Osteoblast (primary cell): ENCODE results near the gene TMEM30B. TPM values are rescaled to one million over a fixed set of nuclear protein-coding genes. Genes with fewer than 3 reads are reported as not detected.
"Not testable (repeated sequence)": the region's sequence is repeated elsewhere in the genome, so short reads cannot be mapped to it uniquely, and the experiment has no call there.

Experiments used
- DNase-seq: peaks from one replicate; pipeline ENCODE4 v3.0.0; 2011; ENCODE audit warnings: low spot score, mixed read lengths; ENCODE audit not compliant: insufficient read length; ENCODE audit errors: missing footprints
- H2AFZ ChIP-seq: 2 replicates; pipeline ENCODE4 v1.6.0; 2011; ENCODE audit warnings: mild to moderate bottlenecking, low read length
- H3K27ac ChIP-seq: 2 replicates; pipeline ENCODE4 v1.5.1; 2011; ENCODE audit warnings: mild to moderate bottlenecking, low read depth, low read length, moderate library complexity
- H3K27me3 ChIP-seq: 2 replicates; pipeline ENCODE4 v1.6.0; 2012; ENCODE audit warnings: mild to moderate bottlenecking, control low read depth, inconsistent platforms, low read length, moderate library complexity; ENCODE audit not compliant: insufficient read depth
- H3K36me3 ChIP-seq: 2 replicates; pipeline ENCODE4 v1.5.1; 2011; ENCODE audit warnings: mild to moderate bottlenecking, low read length, control low read depth, moderate library complexity; ENCODE audit not compliant: insufficient read depth
- H3K4me1 ChIP-seq: 2 replicates; pipeline ENCODE4 v1.5.1; 2011; ENCODE audit warnings: mild to moderate bottlenecking, low read length, control low read depth, moderate library complexity; ENCODE audit not compliant: insufficient read depth
- H3K4me2 ChIP-seq: 2 replicates; pipeline ENCODE4 v1.6.0; 2011; ENCODE audit warnings: mild to moderate bottlenecking, low read length; ENCODE audit not compliant: insufficient read depth
- H3K4me3 ChIP-seq: fragments of 200-600 bp; sonication (generic); 3 replicates; pipeline ENCODE4 v1.5.1; 2012; ENCODE audit warnings: mild to moderate bottlenecking, low read length, inconsistent platforms; ENCODE audit not compliant: insufficient read depth
- H3K79me2 ChIP-seq: 2 replicates; pipeline ENCODE4 v1.6.0; 2012; ENCODE audit warnings: mild to moderate bottlenecking, low read length, control low read depth, inconsistent platforms; ENCODE audit not compliant: insufficient read depth
- H3K9me3 ChIP-seq: 2 replicates; pipeline ENCODE4 v1.5.1; 2011; ENCODE audit warnings: low read depth, low read length, control low read depth
- H4K20me1 ChIP-seq: 2 replicates; pipeline ENCODE4 v1.6.0; 2012; ENCODE audit warnings: mild to moderate bottlenecking, low read length, control low read depth; ENCODE audit not compliant: insufficient read depth
- CTCF ChIP-seq: IDR thresholded peaks from 2 replicates; pipeline ENCODE4 v1.5.1; 2011; ENCODE audit warnings: mild to moderate bottlenecking, low read depth, low read length, moderate library complexity; ENCODE audit errors: extremely low read depth
- total RNA-seq: library from RNA; depleted of rRNA; stranded (reverse); fragments of >200 nt; gene quantifications from 2 replicates; pipeline ENCODE4 v1.2.3, GENCODE V29; 2012

Gene TMEM30B
- total RNA-seq, 1 donor = 1.1 TPM

DNA sequence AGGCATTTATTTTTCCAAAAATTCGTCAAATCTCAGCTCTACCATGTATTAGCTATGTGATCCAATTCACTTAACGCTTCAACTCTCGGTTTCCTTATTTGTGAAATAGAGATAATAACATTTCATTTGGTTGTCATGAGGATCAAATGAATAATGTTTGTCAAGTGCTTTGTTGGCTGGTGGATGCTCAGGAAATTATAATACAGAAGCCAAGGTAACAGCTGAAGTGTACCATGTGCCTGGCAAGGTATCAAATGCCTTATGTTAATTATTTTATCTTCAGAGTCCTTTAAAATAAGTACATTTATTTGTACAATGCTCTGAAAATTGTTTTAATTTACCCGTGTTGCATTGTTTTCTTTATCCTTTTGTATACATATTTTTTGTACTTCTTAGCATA lies 34.2 kb upstream of the TMEM30B start:
- Histone ChIP-seq H3K4me3 (no peak overlapping the region), H3K36me3 (no peaks in the 10 kb centered on the region), H3K27ac (no peak overlapping the region), H3K27me3 (peaks cover 13% of the 10 kb centered on the region), H3K9me3 (no peaks in the 10 kb centered on the region), H2AFZ (no peak overlapping the region), H3K4me2 (no peak overlapping the region), H4K20me1 (no peaks in the 10 kb centered on the region), H3K79me2 (no peaks in the 10 kb centered on the region), H3K4me1 (no peaks in the 10 kb centered on the region)
- DNase-seq = no peak
- no peak for TF ChIP-seq CTCF

DNA sequence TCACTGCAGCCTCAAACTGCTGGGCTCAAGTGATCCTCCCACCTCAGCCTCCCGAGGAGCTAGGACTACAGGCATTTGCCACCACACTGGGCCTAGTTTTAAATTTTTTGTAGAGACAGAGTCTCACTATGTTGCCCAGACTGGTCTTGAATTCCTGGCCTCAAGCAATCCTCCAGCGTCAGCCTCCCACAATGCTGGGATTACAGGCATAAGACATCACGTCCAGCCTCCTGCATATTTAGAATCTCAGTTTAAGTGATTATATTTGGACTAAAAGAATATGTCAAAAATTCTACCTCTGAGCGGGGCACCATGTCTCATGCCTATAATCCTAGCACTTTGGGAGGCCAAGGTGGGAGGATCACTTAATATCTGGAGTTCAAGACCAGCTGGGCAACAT lies 27.6 kb upstream of the TMEM30B start:
- H3K27ac ChIP-seq, H3K4me1 ChIP-seq, H2AFZ ChIP-seq, H3K9me3 ChIP-seq, H3K4me2 ChIP-seq, H3K36me3 ChIP-seq, H3K79me2 ChIP-seq, DNase-seq, H4K20me1 ChIP-seq, H3K4me3 ChIP-seq, H3K27me3 ChIP-seq: not testable (repeated sequence)

GRCh38 chr14:61308198-61308597 lies 27.1 kb upstream of the TMEM30B start:
- Histone ChIP-seq H3K36me3 (no peaks in the 10 kb centered on the region), H3K79me2 (no peaks in the 10 kb centered on the region), H3K4me3 (no peak overlapping the region), H3K27me3 (no peaks in the 10 kb centered on the region), H3K4me2 (no peak overlapping the region), H2AFZ (no peak overlapping the region), H3K9me3 (no peaks in the 10 kb centered on the region), H3K4me1 (no peaks in the 10 kb centered on the region), H3K27ac (no peak overlapping the region), H4K20me1 (no peaks in the 10 kb centered on the region)
- no peak for DNase-seq
- TF ChIP-seq CTCF = no peak

DNA sequence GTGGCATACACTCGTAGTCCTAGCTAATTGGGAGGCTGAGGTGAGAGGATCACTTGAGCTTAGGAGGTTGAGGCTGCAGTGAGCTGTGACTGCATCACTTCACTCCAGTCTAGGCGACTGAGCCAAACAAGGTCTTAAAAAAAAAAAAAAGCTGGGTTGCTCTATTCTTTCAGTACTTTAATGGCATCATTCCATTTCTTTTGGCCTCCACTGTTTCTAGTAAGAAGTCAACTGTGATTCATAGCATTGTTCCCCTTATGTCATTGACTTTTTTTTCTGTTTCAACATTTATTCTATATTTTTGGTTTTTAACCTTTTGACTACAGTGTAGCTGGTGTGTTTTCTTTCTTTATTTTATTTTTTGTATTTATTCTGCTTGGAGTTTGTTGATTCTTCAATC lies 23.6 kb upstream of the TMEM30B start:
- no peak for TF ChIP-seq CTCF
- H3K79me2 ChIP-seq = no peaks in the 10 kb centered on the region
- no peaks in the 10 kb centered on the region for H3K36me3 ChIP-seq
- H3K27ac ChIP-seq = no peak overlapping the region
- no peak for DNase-seq
- H3K4me3 ChIP-seq = no peak overlapping the region
- H3K4me1 ChIP-seq = no peaks in the 10 kb centered on the region
- H3K4me2 ChIP-seq = no peak overlapping the region
- H3K27me3 ChIP-seq = peaks cover 8% of the 10 kb centered on the region
- H2AFZ ChIP-seq = no peak overlapping the region
- H4K20me1 ChIP-seq = no peaks in the 10 kb centered on the region
- H3K9me3 ChIP-seq = no peaks in the 10 kb centered on the region

DNA sequence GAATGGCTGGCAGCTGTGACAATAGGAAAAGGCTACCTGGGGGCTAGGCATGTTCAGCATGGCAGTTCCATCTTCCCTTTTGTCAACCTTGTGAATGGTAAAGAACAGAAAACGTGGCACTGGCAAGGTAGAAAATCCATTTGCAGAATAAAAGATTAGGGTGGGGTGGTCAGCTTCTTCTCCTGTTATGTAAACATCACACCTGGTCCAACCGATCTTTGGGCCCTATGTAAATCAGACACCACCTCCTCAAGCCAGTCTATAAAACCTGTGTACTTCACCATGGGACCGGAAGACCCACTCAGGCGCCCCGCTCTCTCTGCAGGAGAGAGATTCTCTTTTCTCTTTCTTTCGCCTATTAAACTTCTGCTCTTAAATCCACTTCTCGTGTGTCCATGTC lies 19.6 kb upstream of the TMEM30B start:
- no peaks in the 10 kb centered on the region for H3K4me1 ChIP-seq
- no peak overlapping the region for H3K27ac ChIP-seq
- H3K9me3 ChIP-seq = no peaks in the 10 kb centered on the region
- TF ChIP-seq CTCF = no peak
- DNase-seq = no peak
- H2AFZ ChIP-seq = no peak overlapping the region
- no peak overlapping the region for H3K4me2 ChIP-seq
- no peak overlapping the region for H3K4me3 ChIP-seq
- H4K20me1 ChIP-seq = no peaks in the 10 kb centered on the region
- no peaks in the 10 kb centered on the region for H3K79me2 ChIP-seq
- H3K36me3 ChIP-seq = no peaks in the 10 kb centered on the region
- peaks cover 14% of the 10 kb centered on the region for H3K27me3 ChIP-seq
